Right lobe of liver (tissue), 6 donors: Measurements from ENCODE around the gene CEP112. TPM values are rescaled to one million over a fixed set of nuclear protein-coding genes. Genes with fewer than 3 reads are reported as not detected.
"Not testable (repeated sequence)": the region's sequence is repeated elsewhere in the genome, so short reads cannot be mapped to it uniquely, and the experiment has no call there.

Source experiments
- ATAC-seq, 4 donors: fragments of 200-7000 bp; cut with Tn5 transposase; one replicate each; pipeline ENCODE4 v1.9.1; 2020; ENCODE audit warnings: mild to moderate bottlenecking in 4 of 4, moderate library complexity in 4 of 4
- DNase-seq, 3 donors: peaks; one replicate each; pipeline ENCODE4 v3.0.0-alpha.2; 2020
- H3K27ac ChIP-seq, 3 donors: fragments of 200-600 bp; one replicate each; pipeline ENCODE4 v1.8.0; 2022
- H3K27me3 ChIP-seq, 2 donors: fragments of 200-600 bp; one replicate each; pipeline ENCODE4 v1.8.0; 2022
- H3K36me3 ChIP-seq, 4 donors: fragments of 200-600 bp; sonication (generic) in 1 of 4; one replicate each; pipeline versions ENCODE4 v1.5.1 to v1.8.0; 2017 to 2022; ENCODE audit warnings: control low read depth in 1 of 4
- H3K4me1 ChIP-seq, 4 donors: fragments of 200-600 bp; sonication (generic) in 1 of 4; one replicate each; pipeline versions ENCODE4 v1.5.1 to v1.8.0; 2017 to 2022; ENCODE audit warnings: control low read depth in 1 of 4
- H3K4me3 ChIP-seq, 3 donors: fragments of 200-600 bp; one replicate each; pipeline ENCODE4 v1.8.0; 2022
- H3K9me3 ChIP-seq, 4 donors: fragments of 200-600 bp; sonication (generic) in 1 of 4; one replicate each; pipeline versions ENCODE4 v1.5.1 to v1.8.0; 2017 to 2022; ENCODE audit warnings: control low read depth in 1 of 4
- CTCF ChIP-seq, 4 donors: fragments of 200-600 bp in 3 of 4; fragments of 450-650 bp in 1 of 4; IDR thresholded peaks; one replicate each; pipeline versions ENCODE4 v1.5.1 to v1.8.0; 2016 to 2022; ENCODE audit warnings: antibody characterized with exemption in 4 of 4, mild to moderate bottlenecking in 2 of 4
- POLR2A ChIP-seq: fragments of 450-650 bp; IDR thresholded peaks from one replicate; pipeline ENCODE4 v1.6.1; 2017; ENCODE audit warnings: antibody characterized with exemption, mild to moderate bottlenecking
- WGBS: methylation state at CpG from one replicate; pipeline ENCODE4 v1.1.6; 2018; ENCODE audit warnings: low coverage, low lambda C conversion rate; ENCODE audit not compliant: insufficient coverage; ENCODE audit errors: missing lambda C conversion rate; 5-methylcytosine and 5-hydroxymethylcytosine counted together
- intact Hi-C, 2 donors: fragments of 100-400 bp; cut with DNase I; formaldehyde crosslinking; loops; one replicate each; pipeline versions ENCODE4 v1.11.2 to v1.14.1; 2022
- total RNA-seq, 6 experiments: library from RNA; depleted of rRNA in 2 of 6; stranded (reverse); fragments of >200 nt in 2 of 6; fragmentation: NEBNext Ultra II Directional in 3 of 6; extraction: Animal tissue kit (Norgen Biotek cat#: 25700) in 3 of 6; gene quantifications; one replicate each; pipeline versions ENCODE4 v1.1.0 to v1.2.4, GENCODE V29; 2016 to 2023
- donor health status: DM: no; HTN: yes; CAD: no.
- donor health status: DM: no; HTN: no; CAD: no.
- donor health status: DM: no; HTN: no; CAD: no.
- donor health status: DM: no; HTN: yes; CAD: no.
- donor health status: DM: no; HTN: yes; CAD: no.

The CEP112 gene
- total RNA-seq, 6 experiments from 2014 or later, result 2.2 to 4.6 (median 3.9) TPM

DNA sequence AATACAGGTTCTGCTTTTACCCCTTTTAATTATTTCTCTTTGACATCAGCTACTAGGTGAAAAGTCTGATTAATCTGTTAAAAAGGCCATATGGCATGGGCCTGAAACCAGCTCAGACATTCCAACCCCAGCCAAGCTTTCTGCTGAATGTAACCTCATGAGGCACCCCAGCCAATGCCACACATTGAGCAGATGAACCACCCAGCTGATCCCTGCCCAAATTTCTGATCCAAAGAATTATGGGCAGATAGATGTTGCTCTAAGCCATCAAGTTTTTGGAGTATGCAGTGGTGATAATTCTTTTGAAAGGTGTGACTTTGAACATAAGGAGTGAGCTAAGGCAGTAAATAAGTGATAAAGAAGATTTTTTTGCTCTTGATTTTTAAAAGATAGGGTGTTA, 452.9 kb downstream of the CEP112 start:
- intact Hi-C loops, result no loop called here
- Histone ChIP-seq H3K9me3 (no peaks in the 10 kb centered on the region), H3K27me3 (no peaks in the 10 kb centered on the region), H3K4me1 (no peaks in the 10 kb centered on the region), H3K4me3 (no peak overlapping the region), H3K36me3 (no peaks in the 10 kb centered on the region), H3K27ac (no peak overlapping the region)
- DNase-seq, result no peak
- no peak for ATAC-seq
- TF ChIP-seq POLR2A (no peak), CTCF (IDR thresholded peaks at IDR 0.05) (no peak)

DNA sequence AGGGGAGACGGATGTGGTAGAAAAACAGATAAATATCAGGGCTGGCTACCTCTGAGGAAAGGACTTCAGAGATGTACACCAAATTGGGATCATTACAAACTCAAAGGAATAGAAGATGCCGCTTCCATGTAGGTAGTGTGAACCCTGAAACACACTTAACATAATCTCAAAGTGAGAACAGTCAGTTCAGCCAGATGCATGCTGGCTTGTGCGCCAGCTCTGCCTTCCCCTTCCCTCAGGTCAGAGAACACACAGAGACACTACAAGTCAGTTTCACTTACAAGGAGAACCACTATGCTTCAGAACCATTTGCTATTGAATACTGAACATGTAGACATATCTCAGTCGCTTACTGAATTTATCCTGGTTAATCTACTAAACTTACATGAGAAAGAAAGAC, 454.5 kb downstream of the CEP112 start:
- TF ChIP-seq CTCF (IDR thresholded peaks at IDR 0.05), result no peak
- TF ChIP-seq POLR2A, result no peak
- H3K36me3 ChIP-seq, result no peaks in the 10 kb centered on the region
- DNase-seq (no peak), ATAC-seq (no peak)
- no peaks in the 10 kb centered on the region for H3K9me3 ChIP-seq
- no peak overlapping the region for H3K27ac ChIP-seq
- H3K27me3 ChIP-seq, result no peaks in the 10 kb centered on the region
- no peaks in the 10 kb centered on the region for H3K4me1 ChIP-seq
- H3K4me3 ChIP-seq, result no peak overlapping the region
- 92% methylated on average over 4 of the region's 4 CpGs for WGBS
- intact Hi-C loops, result no loop called here

GRCh38 chr17:65733314-65733713, 458.6 kb downstream of the CEP112 start:
- intact Hi-C loops, result no loop called here
- TF ChIP-seq POLR2A (no peak), CTCF (IDR thresholded peaks at IDR 0.05) (no peak)
- ATAC-seq (no peak), DNase-seq (no peak)
- Histone ChIP-seq H3K27ac (no peak overlapping the region), H3K4me1 (no peaks in the 10 kb centered on the region), H3K9me3 (no peaks in the 10 kb centered on the region), H3K4me3 (no peak overlapping the region), H3K27me3 (no peaks in the 10 kb centered on the region), H3K36me3 (no peaks in the 10 kb centered on the region)
- WGBS, result 85% methylated on average over 3 of the region's 3 CpGs

- H3K4me3 ChIP-seq, DNase-seq, H3K27ac ChIP-seq, ATAC-seq, intact Hi-C loops, H3K27me3 ChIP-seq, H3K9me3 ChIP-seq, H3K4me1 ChIP-seq, H3K36me3 ChIP-seq: not testable (repeated sequence)
- WGBS, result 83% methylated on average over 2 of the region's 2 CpGs
Observed at GRCh38 chr17:65732667-65733066, 459.3 kb downstream of the CEP112 start.

DNA sequence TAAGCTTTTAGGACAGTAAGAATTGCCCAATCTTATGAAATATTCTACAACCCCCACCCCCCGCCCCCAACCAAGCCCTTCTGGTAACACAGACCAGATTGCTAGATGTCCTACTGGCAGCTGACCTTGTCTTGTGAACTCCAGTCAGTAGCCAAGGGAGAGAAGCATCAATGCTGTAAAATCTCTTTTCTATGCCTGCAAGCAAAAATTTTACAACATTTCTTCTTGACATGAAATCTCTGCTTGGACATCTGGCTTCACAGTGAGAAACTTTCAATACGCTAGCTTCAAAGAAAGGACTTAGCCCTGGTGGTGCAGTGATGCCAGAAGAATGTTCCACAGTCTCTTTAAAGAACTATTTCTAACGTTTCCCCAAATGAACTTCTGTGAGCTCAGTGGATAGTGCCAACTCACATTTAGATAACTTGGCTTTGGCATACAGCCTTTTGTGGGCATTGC, 461.2 kb downstream of the CEP112 start:
- ATAC-seq (no peak), DNase-seq (no peak)
- WGBS, result 60% methylated on average over 3 of the region's 3 CpGs
- Histone ChIP-seq H3K36me3 (no peaks in the 10 kb centered on the region), H3K27me3 (no peaks in the 10 kb centered on the region), H3K4me3 (no peak overlapping the region), H3K27ac (no peak overlapping the region), H3K4me1 (no peaks in the 10 kb centered on the region), H3K9me3 (no peaks in the 10 kb centered on the region)
- intact Hi-C loops, result no loop called here
- TF ChIP-seq POLR2A (no peak), CTCF (IDR thresholded peaks at IDR 0.05) (no peak)
